H9 (cell line): Measurements from ENCODE around the gene BTBD7. TPM values are rescaled to one million over a fixed set of nuclear protein-coding genes. Genes with fewer than 3 reads are reported as not detected.
A peak's percentile ranks its signal among the peaks of the same experiment; 100 is the strongest.

Experiments
- DNase-seq: peaks from one replicate; pipeline ENCODE4 v3.0.0-alpha.2; 2017
- H2AFZ ChIP-seq: one replicate; pipeline ENCODE4 v1.6.1; 2013; ENCODE audit warnings: mild to moderate bottlenecking, low read length, control low read depth, moderate library complexity
- H2AK5ac ChIP-seq: 2 replicates; pipeline ENCODE4 v1.6.1; 2013; ENCODE audit warnings: low read length, control low read depth, mixed read lengths; ENCODE audit not compliant: insufficient read length
- H2BK120ac ChIP-seq: one replicate; pipeline ENCODE4 v1.6.1; 2013; ENCODE audit warnings: low read depth, mild to moderate bottlenecking, low read length, control low read depth, inconsistent platforms; ENCODE audit not compliant: poor library complexity, severe bottlenecking
- H2BK12ac ChIP-seq: 2 replicates; pipeline ENCODE4 v1.6.1; 2013; ENCODE audit warnings: low read length, control low read depth, mixed read lengths, low read depth; ENCODE audit not compliant: insufficient read length
- H2BK15ac ChIP-seq: 2 replicates; pipeline ENCODE4 v1.6.1; 2013; ENCODE audit warnings: low read depth, low read length, control low read depth
- H2BK20ac ChIP-seq: one replicate; pipeline ENCODE4 v1.6.1; 2013; ENCODE audit warnings: low read depth, mild to moderate bottlenecking, low read length, control low read depth, inconsistent platforms; ENCODE audit not compliant: poor library complexity, severe bottlenecking
- H2BK5ac ChIP-seq: 2 replicates; pipeline ENCODE4 v1.6.1; 2013; ENCODE audit warnings: low read length, control low read depth, mixed read lengths; ENCODE audit not compliant: insufficient read length
- H3K14ac ChIP-seq: 2 replicates; pipeline ENCODE4 v1.6.1; 2013; ENCODE audit warnings: low read length, control low read depth; ENCODE audit not compliant: insufficient read depth
- H3K18ac ChIP-seq: 2 replicates; pipeline ENCODE4 v1.6.1; 2013; ENCODE audit warnings: low read depth, mild to moderate bottlenecking, mixed read lengths, low read length, control low read depth; ENCODE audit not compliant: insufficient read length
- H3K23ac ChIP-seq: 2 replicates; pipeline ENCODE4 v1.6.1; 2013; ENCODE audit warnings: low read length, control low read depth, mixed read lengths, low read depth; ENCODE audit not compliant: insufficient read length
- H3K23me2 ChIP-seq: 2 replicates; pipeline ENCODE4 v1.6.1; 2013; ENCODE audit warnings: low read depth, mild to moderate bottlenecking, mixed read lengths, low read length, control low read depth; ENCODE audit not compliant: insufficient read length, poor library complexity, severe bottlenecking
- H3K27ac ChIP-seq: 2 replicates; pipeline ENCODE4 v1.5.1; 2013; ENCODE audit warnings: low read length, control low read depth, mixed read lengths, low read depth; ENCODE audit not compliant: insufficient read length
- H3K27me3 ChIP-seq: 2 replicates; pipeline ENCODE4 v1.6.1; 2013; ENCODE audit warnings: low read length, control low read depth, inconsistent platforms; ENCODE audit not compliant: insufficient read depth
- H3K4ac ChIP-seq: 2 replicates; pipeline ENCODE4 v1.6.1; 2013; ENCODE audit warnings: low read depth, mild to moderate bottlenecking, control low read depth, inconsistent platforms, low read length, moderate library complexity
- H3K4me1 ChIP-seq: 2 replicates; pipeline ENCODE4 v1.6.1; 2013; ENCODE audit warnings: low read length, control low read depth, inconsistent platforms; ENCODE audit not compliant: insufficient read depth
- H3K4me2 ChIP-seq: 2 replicates; pipeline ENCODE4 v1.6.1; 2013; ENCODE audit warnings: low read length, control low read depth, mixed read lengths; ENCODE audit not compliant: insufficient read length, insufficient read depth
- H3K56ac ChIP-seq: 2 replicates; pipeline ENCODE4 v1.6.1; 2013; ENCODE audit warnings: low read depth, mild to moderate bottlenecking, mixed read lengths, low read length, control low read depth; ENCODE audit not compliant: insufficient read length
- H3K79me1 ChIP-seq: 2 replicates; pipeline ENCODE4 v1.6.1; 2013; ENCODE audit warnings: low read depth, mild to moderate bottlenecking, moderate library complexity, low read length, control low read depth, inconsistent platforms; ENCODE audit not compliant: insufficient read depth, poor library complexity, severe bottlenecking
- H3K79me2 ChIP-seq: 2 replicates; pipeline ENCODE4 v1.6.1; 2013; ENCODE audit warnings: low read length, control low read depth, inconsistent platforms; ENCODE audit not compliant: insufficient read depth
- H3K9ac ChIP-seq: 2 replicates; pipeline ENCODE4 v1.6.1; 2013; ENCODE audit warnings: low read length, control low read depth, mixed read lengths; ENCODE audit not compliant: insufficient read length; ENCODE audit errors: extremely low read depth
- H3K9me3 ChIP-seq: one replicate; pipeline ENCODE4 v1.6.1; 2013; ENCODE audit warnings: low read depth, low read length, inconsistent platforms; ENCODE audit not compliant: control insufficient read depth
- H3T11ph ChIP-seq: one replicate; pipeline ENCODE4 v1.6.1; 2013; ENCODE audit warnings: mild to moderate bottlenecking, low read length, control low read depth, inconsistent platforms
- H4K20me1 ChIP-seq: one replicate; pipeline ENCODE4 v1.6.1; 2013; ENCODE audit not compliant: control insufficient read depth, insufficient read length, insufficient read depth
- H4K5ac ChIP-seq: 2 replicates; pipeline ENCODE4 v1.6.1; 2013; ENCODE audit warnings: low read depth, mild to moderate bottlenecking, mixed read lengths, low read length, control low read depth; ENCODE audit not compliant: insufficient read length
- H4K8ac ChIP-seq: replicated peaks from 2 replicates; pipeline ENCODE4 v1.6.1; 2013; ENCODE audit warnings: low read length, control low read depth, mixed read lengths, low read depth; ENCODE audit not compliant: insufficient read length
- H4K91ac ChIP-seq: 2 replicates; pipeline ENCODE4 v1.6.1; 2013; ENCODE audit warnings: low read depth, mild to moderate bottlenecking, moderate library complexity, mixed read lengths, low read length, control low read depth; ENCODE audit not compliant: insufficient read length
- H3K27ac Mint-ChIP-seq, 3 experiments: 2 replicates in 2 of 3; 3 replicates in 1 of 3; pipeline ENCODE4 v1.8.0; 2020 to 2021; ENCODE audit warnings: mixed read lengths in 3 of 3, mild to moderate bottlenecking in 1 of 3, moderate library complexity in 1 of 3
- H3K27me3 Mint-ChIP-seq: 2 replicates; pipeline ENCODE4 v1.8.0; 2021; ENCODE audit warnings: low read depth, mild to moderate bottlenecking, moderate library complexity, mixed read lengths
- H3K36me3 Mint-ChIP-seq, 3 experiments: 2 replicates in 2 of 3; 3 replicates in 1 of 3; pipeline ENCODE4 v1.8.0; 2020 to 2021; ENCODE audit warnings: low read depth in 3 of 3, mixed read lengths in 3 of 3; ENCODE audit not compliant: insufficient read depth in 1 of 3
- H3K4me1 Mint-ChIP-seq, 2 experiments: 2 replicates each; pipeline ENCODE4 v1.8.0; 2020; ENCODE audit warnings: mixed read lengths in 2 of 2
- H3K4me3 Mint-ChIP-seq, 2 experiments: 2 replicates in 1 of 2; 3 replicates in 1 of 2; pipeline ENCODE4 v1.8.0; 2020 to 2021; ENCODE audit warnings: mild to moderate bottlenecking in 2 of 2, mixed read lengths in 2 of 2, moderate library complexity in 1 of 2
- H3K9me3 Mint-ChIP-seq, 2 experiments: 2 replicates in 1 of 2; 3 replicates in 1 of 2; pipeline ENCODE4 v1.8.0; 2020; ENCODE audit warnings: mild to moderate bottlenecking in 2 of 2, mixed read lengths in 2 of 2, moderate library complexity in 1 of 2
- WGBS: extraction: QIAGEN DNeasy Blood & Tissue Kit; methylation state at CpG from one replicate; pipeline ENCODE4 v1.1.7; 2013; ENCODE audit warnings: missing lambda C conversion rate, low lambda C conversion rate, mixed read lengths; ENCODE audit not compliant: insufficient read length; ENCODE audit errors: extremely low coverage; 5-methylcytosine and 5-hydroxymethylcytosine counted together
- total RNA-seq: library from RNA; stranded (reverse); gene quantifications from 2 replicates; pipeline ENCODE4 v1.2.1, GENCODE V29; 2021
- TF ChIP-seq, protein P1 (sequence below): fragments of 200-600 bp; sonication (generic); conservative IDR thresholded peaks from 3 replicates; pipeline ENCODE4 v1.8.0; 2021; ENCODE audit warnings: antibody characterized with exemption, mild to moderate bottlenecking

Gene BTBD7
- total RNA-seq, 1 experiment from 2014 or later, result 44.1 TPM

DNA sequence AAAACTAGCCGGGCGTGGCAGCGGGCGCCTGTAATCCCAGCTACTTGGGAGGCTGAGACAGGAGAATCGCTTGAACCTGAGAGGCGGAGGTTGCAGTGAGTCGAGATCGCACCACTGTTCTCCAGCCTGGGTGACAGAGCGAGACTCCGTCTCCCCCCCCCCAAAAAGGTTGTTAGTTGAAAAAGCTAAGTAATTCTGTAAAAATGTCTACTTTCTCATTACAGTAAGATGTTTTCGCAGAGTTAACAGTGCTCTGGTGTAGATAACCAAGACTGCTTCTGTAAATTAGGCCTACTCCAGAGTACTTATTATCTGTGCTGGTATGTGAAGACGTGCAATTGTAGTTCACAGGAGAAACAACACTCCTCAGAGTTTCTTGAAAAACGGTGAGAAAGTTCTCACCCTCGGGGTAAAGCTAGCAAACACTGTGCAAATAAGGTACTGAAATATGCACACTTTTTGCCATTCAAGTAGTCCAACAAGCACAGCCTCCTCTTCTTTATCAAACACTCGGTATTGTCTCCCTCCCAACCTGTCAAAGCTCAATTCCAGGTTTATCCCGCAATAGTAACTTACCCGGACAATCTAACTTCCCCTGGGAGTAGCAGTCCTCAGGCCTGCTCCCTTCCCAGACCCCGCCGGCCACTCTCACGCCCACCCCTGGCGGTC is 974 bp downstream of the BTBD7 start:
- Histone ChIP-seq H3K56ac (no peak overlapping the region), H2BK20ac (no peak overlapping the region), H2AFZ (no peak overlapping the region), H4K5ac (no peak overlapping the region), H3K4me1 (0 out of 2 replicates have a peak, but pooled peaks cover 2% of the 10 kb centered on the region), H2BK120ac (no peak overlapping the region), H3T11ph (no peak overlapping the region), H3K27me3 (no peaks in the 10 kb centered on the region), H4K91ac (no peak overlapping the region), H2BK5ac (no peak overlapping the region), H3K9ac (peak overlapping the region; percentile 11), H4K8ac (no peak overlapping the region), H3K18ac (no peak overlapping the region), H2BK12ac (no peak overlapping the region), H3K23ac (no peak overlapping the region), H3K27ac (no peak overlapping the region), H3K79me1 (peaks cover 9% of the 10 kb centered on the region), H3K14ac (no peak overlapping the region), H3K9me3 (peaks cover 3% of the 10 kb centered on the region), H3K4ac (no peak overlapping the region), H2AK5ac (no peak overlapping the region), H3K4me2 (peak overlapping the region; percentile 98), H2BK15ac (no peak overlapping the region), H3K79me2 (peaks cover 23% of the 10 kb centered on the region), H4K20me1 (no peaks in the 10 kb centered on the region), H3K23me2 (peaks cover 7% of the 10 kb centered on the region)
- TF ChIP-seq, protein P1, sequence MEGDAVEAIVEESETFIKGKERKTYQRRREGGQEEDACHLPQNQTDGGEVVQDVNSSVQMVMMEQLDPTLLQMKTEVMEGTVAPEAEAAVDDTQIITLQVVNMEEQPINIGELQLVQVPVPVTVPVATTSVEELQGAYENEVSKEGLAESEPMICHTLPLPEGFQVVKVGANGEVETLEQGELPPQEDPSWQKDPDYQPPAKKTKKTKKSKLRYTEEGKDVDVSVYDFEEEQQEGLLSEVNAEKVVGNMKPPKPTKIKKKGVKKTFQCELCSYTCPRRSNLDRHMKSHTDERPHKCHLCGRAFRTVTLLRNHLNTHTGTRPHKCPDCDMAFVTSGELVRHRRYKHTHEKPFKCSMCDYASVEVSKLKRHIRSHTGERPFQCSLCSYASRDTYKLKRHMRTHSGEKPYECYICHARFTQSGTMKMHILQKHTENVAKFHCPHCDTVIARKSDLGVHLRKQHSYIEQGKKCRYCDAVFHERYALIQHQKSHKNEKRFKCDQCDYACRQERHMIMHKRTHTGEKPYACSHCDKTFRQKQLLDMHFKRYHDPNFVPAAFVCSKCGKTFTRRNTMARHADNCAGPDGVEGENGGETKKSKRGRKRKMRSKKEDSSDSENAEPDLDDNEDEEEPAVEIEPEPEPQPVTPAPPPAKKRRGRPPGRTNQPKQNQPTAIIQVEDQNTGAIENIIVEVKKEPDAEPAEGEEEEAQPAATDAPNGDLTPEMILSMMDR, result no peak
- H3K4me3 Mint-ChIP-seq, result peak overlapping the region; percentile 90 to 97
- peaks cover 45 to 47% of the 10 kb centered on the region in 2 experiments for H3K4me1 Mint-ChIP-seq
- peaks cover 7 to 18% (median 10%) of the 10 kb centered on the region in 3 experiments for H3K36me3 Mint-ChIP-seq
- H3K9me3 Mint-ChIP-seq, result peaks cover 6 to 7% of the 10 kb centered on the region in 2 experiments; a peak in 4 of 5 replicates
- DNase-seq, result no peak
- H3K27me3 Mint-ChIP-seq, result no peaks in the 10 kb centered on the region
- no CpG with 5 or more reads among the region's 21 CpGs for WGBS
- peak overlapping the region in 2 of 3 experiments; percentile 28 to 64; a peak in 2 of 7 replicates for H3K27ac Mint-ChIP-seq
